Neural progenitor cell (in vitro differentiated cells): ENCODE measurements around the gene PRR30. TPM values are rescaled to one million over a fixed set of nuclear protein-coding genes. Genes with fewer than 3 reads are reported as not detected.
A peak's percentile ranks its signal among the peaks of the same experiment; 100 is the strongest.

ENCODE experiments used
- DNase-seq: peaks from one replicate; pipeline ENCODE4 v3.0.0-alpha.2; 2016; ENCODE audit warnings: low spot score
- H2AFZ ChIP-seq: fragments of 200-600 bp; sonication (generic); replicated peaks from 2 replicates; pipeline ENCODE4 v1.6.1; 2016; ENCODE audit warnings: antibody characterized with exemption
- H3F3A ChIP-seq: fragments of 200-600 bp; sonication (generic); 2 replicates; pipeline ENCODE4 v1.6.1; 2016; ENCODE audit warnings: antibody characterized with exemption, low read depth
- H3K27ac ChIP-seq: fragments of 200-600 bp; sonication (generic); 2 replicates; pipeline ENCODE4 v1.5.1; 2016; ENCODE audit warnings: mild to moderate bottlenecking
- H3K27me3 ChIP-seq: fragments of 200-600 bp; sonication (generic); 2 replicates; pipeline ENCODE4 v1.6.1; 2016; ENCODE audit warnings: mild to moderate bottlenecking, moderate library complexity
- H3K36me3 ChIP-seq: fragments of 200-600 bp; sonication (generic); 2 replicates; pipeline ENCODE4 v1.5.1; 2016
- H3K4me1 ChIP-seq: fragments of 200-600 bp; sonication (generic); 2 replicates; pipeline ENCODE4 v1.6.1; 2016; ENCODE audit warnings: mixed run types
- H3K4me2 ChIP-seq: fragments of 200-600 bp; sonication (generic); 2 replicates; pipeline ENCODE4 v1.6.1; 2016
- H3K4me3 ChIP-seq: fragments of 200-600 bp; sonication (generic); 2 replicates; pipeline ENCODE4 v1.5.1; 2016
- H3K79me2 ChIP-seq: fragments of 200-600 bp; sonication (generic); 2 replicates; pipeline ENCODE4 v1.6.1; 2016; ENCODE audit warnings: low read depth
- H3K9ac ChIP-seq: fragments of 200-600 bp; sonication (generic); 2 replicates; pipeline ENCODE4 v1.6.1; 2016
- H3K9me3 ChIP-seq: fragments of 200-600 bp; sonication (generic); 2 replicates; pipeline ENCODE4 v1.5.1; 2016; ENCODE audit warnings: low read depth
- H4K20me1 ChIP-seq: fragments of 200-600 bp; sonication (generic); 2 replicates; pipeline ENCODE4 v1.6.1; 2016; ENCODE audit warnings: low read depth
- H3K27ac Mint-ChIP-seq: 3 replicates; pipeline ENCODE4 v1.8.0; 2021; ENCODE audit warnings: mixed read lengths
- H3K27me3 Mint-ChIP-seq: 2 replicates; pipeline ENCODE4 v1.8.0; 2022; ENCODE audit warnings: low read depth, mild to moderate bottlenecking, inconsistent platforms, moderate library complexity, mixed read lengths; ENCODE audit not compliant: insufficient read depth
- H3K36me3 Mint-ChIP-seq: 3 replicates; pipeline ENCODE4 v1.8.0; 2021; ENCODE audit warnings: mixed read lengths
- H3K4me1 Mint-ChIP-seq: 3 replicates; pipeline ENCODE4 v1.8.0; 2021; ENCODE audit warnings: mixed read lengths
- H3K4me3 Mint-ChIP-seq: 3 replicates; pipeline ENCODE4 v1.8.0; 2021; ENCODE audit warnings: mild to moderate bottlenecking, moderate library complexity, mixed read lengths
- H3K9me3 Mint-ChIP-seq: 3 replicates; pipeline ENCODE4 v1.8.0; 2020; ENCODE audit warnings: mixed read lengths
- CTCF ChIP-seq: fragments of 200-600 bp; sonication (generic); IDR thresholded peaks from 2 replicates; pipeline ENCODE4 v1.5.1; 2017; ENCODE audit warnings: antibody characterized with exemption, mild to moderate bottlenecking
- EZH2 ChIP-seq: fragments of 200-600 bp; sonication (generic); IDR thresholded peaks from 2 replicates; pipeline ENCODE4 v1.6.1; 2017; ENCODE audit warnings: antibody characterized with exemption, mild to moderate bottlenecking, moderate library complexity
- EZH2phosphoT487 ChIP-seq: fragments of 200-600 bp; sonication (generic); IDR thresholded peaks from 2 replicates; pipeline ENCODE4 v1.6.1; 2017; ENCODE audit warnings: antibody characterized with exemption
- total RNA-seq: library from RNA; depleted of rRNA; stranded (reverse); fragments of >200 nt; gene quantifications from 2 replicates; pipeline ENCODE4 v1.2.3, GENCODE V29; 2015; ENCODE audit warnings: low replicate concordance

PRR30 gene
- total RNA-seq, 1 donor from 2014 or later: not detected

- TF ChIP-seq CTCF (no peak), EZH2phosphoT487 (no peak), EZH2 (no peak)
- H3F3A ChIP-seq: no peaks in the 10 kb centered on the region
- H3K36me3 ChIP-seq: no peaks in the 10 kb centered on the region
- H3K9ac ChIP-seq: no peak overlapping the region
- H3K4me1 ChIP-seq: no peaks in the 10 kb centered on the region
- no peaks in the 10 kb centered on the region for H3K9me3 Mint-ChIP-seq
- H3K27ac ChIP-seq: no peak overlapping the region
- H3K4me2 ChIP-seq: no peak overlapping the region
- no peak for DNase-seq
- no peak overlapping the region for H2AFZ ChIP-seq
- no peak overlapping the region for H3K4me3 ChIP-seq
- no peak overlapping the region for H3K27ac Mint-ChIP-seq
- no peaks in the 10 kb centered on the region for H4K20me1 ChIP-seq
- no peaks in the 10 kb centered on the region for H3K9me3 ChIP-seq
- H3K4me1 Mint-ChIP-seq: peaks cover 9% of the 10 kb centered on the region
- no peaks in the 10 kb centered on the region for H3K36me3 Mint-ChIP-seq
- H3K79me2 ChIP-seq: no peaks in the 10 kb centered on the region
- H3K4me3 Mint-ChIP-seq: peak overlapping the region; percentile 67
- no peaks in the 10 kb centered on the region for H3K27me3 ChIP-seq
- peaks cover 16% of the 10 kb centered on the region for H3K27me3 Mint-ChIP-seq
These were observed 42.4 kb downstream of the PRR30 start for GRCh38 chr2:27096748-27097297.

- H3K27me3 Mint-ChIP-seq: peaks cover 16% of the 10 kb centered on the region
These were observed 43.2 kb downstream of the PRR30 start for GRCh38 chr2:27095745-27096651.

GRCh38 chr2:27095427-27095744, 43.8 kb downstream of the PRR30 start:
- H3K4me1 ChIP-seq: no peaks in the 10 kb centered on the region
- no peaks in the 10 kb centered on the region for H3K27me3 ChIP-seq
- H3K4me3 ChIP-seq: no peak overlapping the region
- no peak for DNase-seq
- no peaks in the 10 kb centered on the region for H3K9me3 ChIP-seq
- Mint-ChIP-seq H3K4me1 (peaks cover 12% of the 10 kb centered on the region), H3K27ac (peak overlapping the region; percentile 83), H3K27me3 (peaks cover 16% of the 10 kb centered on the region), H3K9me3 (no peaks in the 10 kb centered on the region), H3K4me3 (peak overlapping the region; percentile 62), H3K36me3 (no peaks in the 10 kb centered on the region)
- no peak overlapping the region for H3K27ac ChIP-seq
- H3F3A ChIP-seq: no peaks in the 10 kb centered on the region
- H3K9ac ChIP-seq: no peak overlapping the region
- no peaks in the 10 kb centered on the region for H3K36me3 ChIP-seq
- H2AFZ ChIP-seq: no peak overlapping the region
- no peaks in the 10 kb centered on the region for H3K79me2 ChIP-seq
- TF ChIP-seq EZH2 (no peak), CTCF (no peak), EZH2phosphoT487 (no peak)
- no peak overlapping the region for H3K4me2 ChIP-seq
- no peaks in the 10 kb centered on the region for H4K20me1 ChIP-seq

More at GRCh38 chr2:27095745-27096651, 43.2 kb downstream of the PRR30 start:
- H3K27ac Mint-ChIP-seq: peak overlapping the region; percentile 83
- DNase-seq: peak; percentile 80
- Histone ChIP-seq H3F3A (no peaks in the 10 kb centered on the region), H3K9me3 (no peaks in the 10 kb centered on the region), H3K79me2 (no peaks in the 10 kb centered on the region), H3K4me2 (peak overlapping the region; percentile 70), H3K27ac (no peak overlapping the region), H3K4me1 (no peaks in the 10 kb centered on the region), H3K9ac (no peak overlapping the region), H2AFZ (peak overlapping the region; percentile 94), H3K27me3 (no peaks in the 10 kb centered on the region), H4K20me1 (no peaks in the 10 kb centered on the region), H3K36me3 (no peaks in the 10 kb centered on the region), H3K4me3 (peak overlapping the region; percentile 28)
- peak overlapping the region; percentile 62 for H3K4me3 Mint-ChIP-seq
- no peak for TF ChIP-seq CTCF
- no peak for TF ChIP-seq EZH2
- no peak for TF ChIP-seq EZH2phosphoT487
- H3K4me1 Mint-ChIP-seq: peaks cover 12% of the 10 kb centered on the region
- no peaks in the 10 kb centered on the region for H3K9me3 Mint-ChIP-seq
- no peaks in the 10 kb centered on the region for H3K36me3 Mint-ChIP-seq
